PC-9 (cell line): Measurements from ENCODE around the gene PHLDA2. TPM values are rescaled to one million over a fixed set of nuclear protein-coding genes. Genes with fewer than 3 reads are reported as not detected.

Experiments used
- BruUV-seq: library from RNA; stranded (reverse); fragments of 400-500 nt; replicated peaks from 2 replicates; lab custom pipeline; 2021; lab: Mats Ljungman, UMichigan
- CTCF ChIA-PET: fragments of 300-600 bp; sonication (Branson Sonifier 250); formaldehyde crosslinking; loops from one replicate; lab custom pipeline; 2022; ENCODE audit warnings: antibody characterized with exemption; lab: Charles Lee
- POLR2A ChIA-PET: fragments of 300-600 bp; sonication (Branson Sonifier 250); formaldehyde crosslinking; loops from one replicate; lab custom pipeline; 2022; ENCODE audit warnings: antibody characterized with exemption; ENCODE audit not compliant: unreplicated experiment; lab: Charles Lee
- DNase-seq, 2 experiments: peaks; one replicate each; pipeline versions ENCODE4 v3.0.0 to v3.0.0-alpha.2; 2015 to 2022; ENCODE audit warnings: mixed read lengths in 1 of 2
- H2AFZ ChIP-seq: fragments of 200-600 bp; sonication (generic); 2 replicates; pipeline ENCODE4 v1.8.1; 2017; ENCODE audit warnings: antibody characterized with exemption
- H3F3A ChIP-seq: fragments of 200-600 bp; sonication (generic); 2 replicates; pipeline ENCODE4 v1.8.1; 2017; ENCODE audit warnings: antibody characterized with exemption, mild to moderate bottlenecking, low read depth; ENCODE audit not compliant: insufficient read depth
- H3K27ac ChIP-seq: fragments of 200-600 bp; sonication (generic); 2 replicates; pipeline ENCODE4 v1.6.1; 2016; ENCODE audit warnings: mixed run types
- H3K27me3 ChIP-seq: fragments of 200-600 bp; sonication (generic); 2 replicates; pipeline ENCODE4 v1.6.1; 2016; ENCODE audit warnings: low read depth, mixed run types; ENCODE audit not compliant: insufficient read depth
- H3K36me3 ChIP-seq: fragments of 200-600 bp; sonication (generic); 2 replicates; pipeline ENCODE4 v1.6.1; 2016; ENCODE audit warnings: low read depth, mixed run types
- H3K4me1 ChIP-seq: fragments of 200-600 bp; sonication (generic); replicated peaks from 2 replicates; pipeline ENCODE4 v1.6.1; 2016; ENCODE audit warnings: mixed run types; ENCODE audit not compliant: insufficient read depth
- H3K4me2 ChIP-seq: fragments of 200-600 bp; sonication (generic); 2 replicates; pipeline ENCODE4 v1.6.1; 2017; ENCODE audit warnings: mixed run types
- H3K4me3 ChIP-seq: fragments of 200-600 bp; sonication (generic); 2 replicates; pipeline ENCODE4 v1.6.1; 2016; ENCODE audit warnings: mixed run types
- H3K79me2 ChIP-seq: fragments of 200-600 bp; sonication (generic); 2 replicates; pipeline ENCODE4 v1.6.1; 2017; ENCODE audit warnings: low read depth, mixed run types
- H3K9me2 ChIP-seq: fragments of 200-600 bp; sonication (generic); 2 replicates; pipeline ENCODE4 v1.8.1; 2017; ENCODE audit warnings: mild to moderate bottlenecking; ENCODE audit not compliant: insufficient read depth
- H3K9me3 ChIP-seq: fragments of 200-600 bp; sonication (generic); 2 replicates; pipeline ENCODE4 v1.8.1; 2016; ENCODE audit warnings: low read depth; ENCODE audit not compliant: insufficient read depth
- H4K20me1 ChIP-seq: fragments of 200-600 bp; sonication (generic); 2 replicates; pipeline ENCODE4 v1.8.1; 2017; ENCODE audit not compliant: insufficient read depth
- EZH2 ChIP-seq: fragments of 200-600 bp; sonication (generic); IDR thresholded peaks from 2 replicates; pipeline ENCODE4 v1.8.0; 2017; ENCODE audit warnings: antibody characterized with exemption, low read depth
- intact Hi-C: fragments of 100-400 bp; cut with micrococcal nuclease; formaldehyde crosslinking; loops from one replicate; pipeline ENCODE4 v1.10.0; 2022; ENCODE audit not compliant: unreplicated experiment
- total RNA-seq: library from RNA; stranded (reverse); gene quantifications from 2 replicates; pipeline ENCODE4 v1.2.3, GENCODE V29; 2021
- TF ChIP-seq, protein P1 (sequence below): fragments of 200-600 bp; sonication (generic); conservative IDR thresholded peaks from 2 replicates; pipeline ENCODE4 v1.6.1; 2017; ENCODE audit warnings: mixed run types, antibody characterized with exemption, mild to moderate bottlenecking, moderate library complexity

PHLDA2 gene
- total RNA-seq, 1 experiment from 2014 or later, result 14.1 TPM

DNA sequence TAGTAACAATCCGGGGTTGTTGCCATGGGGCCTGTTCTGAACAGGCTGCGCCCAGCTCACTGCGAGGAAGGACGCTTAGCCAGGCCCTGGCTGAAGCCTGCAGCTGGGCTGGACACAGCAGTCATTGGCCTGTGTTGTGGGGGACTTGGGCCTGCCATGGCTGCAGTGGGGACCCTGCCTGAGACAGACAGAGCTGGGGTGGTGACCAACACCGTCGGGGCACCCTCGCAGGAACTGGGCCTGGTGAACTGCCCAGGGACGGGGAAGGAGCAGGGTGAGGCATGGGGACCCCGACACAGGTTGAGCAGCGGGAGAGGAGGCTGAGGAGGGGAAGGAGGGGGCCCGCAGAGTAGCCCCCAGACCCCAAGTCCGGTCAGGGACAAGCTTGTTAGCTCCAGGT, 8.9 kb downstream of the PHLDA2 start:
- intact Hi-C loops, result no loop called here
- Histone ChIP-seq H3K79me2 (no peaks in the 10 kb centered on the region), H3K36me3 (no peaks in the 10 kb centered on the region), H3K27me3 (no peaks in the 10 kb centered on the region), H2AFZ (no peak overlapping the region), H3K4me1 (peaks cover 15% of the 10 kb centered on the region), H3K9me2 (no peaks in the 10 kb centered on the region), H3K4me3 (no peak overlapping the region), H3K4me2 (no peak overlapping the region), H4K20me1 (no peaks in the 10 kb centered on the region), H3K9me3 (no peaks in the 10 kb centered on the region), H3K27ac (no peak overlapping the region), H3F3A (no peaks in the 10 kb centered on the region)
- ChIA-PET POLR2A (no interaction called here), CTCF (no interaction called here)
- TF ChIP-seq, protein P1, sequence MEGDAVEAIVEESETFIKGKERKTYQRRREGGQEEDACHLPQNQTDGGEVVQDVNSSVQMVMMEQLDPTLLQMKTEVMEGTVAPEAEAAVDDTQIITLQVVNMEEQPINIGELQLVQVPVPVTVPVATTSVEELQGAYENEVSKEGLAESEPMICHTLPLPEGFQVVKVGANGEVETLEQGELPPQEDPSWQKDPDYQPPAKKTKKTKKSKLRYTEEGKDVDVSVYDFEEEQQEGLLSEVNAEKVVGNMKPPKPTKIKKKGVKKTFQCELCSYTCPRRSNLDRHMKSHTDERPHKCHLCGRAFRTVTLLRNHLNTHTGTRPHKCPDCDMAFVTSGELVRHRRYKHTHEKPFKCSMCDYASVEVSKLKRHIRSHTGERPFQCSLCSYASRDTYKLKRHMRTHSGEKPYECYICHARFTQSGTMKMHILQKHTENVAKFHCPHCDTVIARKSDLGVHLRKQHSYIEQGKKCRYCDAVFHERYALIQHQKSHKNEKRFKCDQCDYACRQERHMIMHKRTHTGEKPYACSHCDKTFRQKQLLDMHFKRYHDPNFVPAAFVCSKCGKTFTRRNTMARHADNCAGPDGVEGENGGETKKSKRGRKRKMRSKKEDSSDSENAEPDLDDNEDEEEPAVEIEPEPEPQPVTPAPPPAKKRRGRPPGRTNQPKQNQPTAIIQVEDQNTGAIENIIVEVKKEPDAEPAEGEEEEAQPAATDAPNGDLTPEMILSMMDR, result no peak
- TF ChIP-seq EZH2, result no peak
- no peak for DNase-seq
- no TSS peak for BruUV-seq

DNA sequence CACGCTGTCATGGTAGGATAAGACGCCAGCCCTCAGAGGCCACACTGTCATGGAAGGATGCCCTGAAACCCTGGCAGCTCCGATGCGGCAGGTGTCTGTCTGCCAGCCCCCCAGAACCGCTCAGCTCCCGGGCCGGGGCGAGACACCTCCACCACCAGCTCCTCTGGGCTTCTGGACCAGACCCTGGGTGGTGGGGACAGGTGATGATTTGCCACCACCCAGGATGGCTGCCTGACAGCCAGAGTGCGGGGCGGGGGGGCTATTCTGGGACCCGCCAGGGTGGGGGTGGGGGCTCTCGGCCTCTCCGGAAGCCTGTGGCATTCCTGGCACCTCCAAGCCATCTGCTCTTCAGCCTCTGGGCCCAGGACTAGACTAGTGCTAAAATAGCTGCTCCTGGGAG, 9.4 kb downstream of the PHLDA2 start:
- Histone ChIP-seq H3K36me3 (no peaks in the 10 kb centered on the region), H3F3A (no peaks in the 10 kb centered on the region), H4K20me1 (no peaks in the 10 kb centered on the region), H2AFZ (no peak overlapping the region), H3K79me2 (no peaks in the 10 kb centered on the region), H3K4me2 (no peak overlapping the region), H3K27me3 (no peaks in the 10 kb centered on the region), H3K27ac (no peak overlapping the region), H3K9me2 (no peaks in the 10 kb centered on the region), H3K4me3 (no peak overlapping the region), H3K4me1 (peaks cover 12% of the 10 kb centered on the region), H3K9me3 (no peaks in the 10 kb centered on the region)
- BruUV-seq, result no TSS peak
- ChIA-PET CTCF (no interaction called here), POLR2A (no interaction called here)
- intact Hi-C loops, result no loop called here
- DNase-seq, result no peak
- TF ChIP-seq, protein P1, result no peak
- no peak for TF ChIP-seq EZH2

DNA sequence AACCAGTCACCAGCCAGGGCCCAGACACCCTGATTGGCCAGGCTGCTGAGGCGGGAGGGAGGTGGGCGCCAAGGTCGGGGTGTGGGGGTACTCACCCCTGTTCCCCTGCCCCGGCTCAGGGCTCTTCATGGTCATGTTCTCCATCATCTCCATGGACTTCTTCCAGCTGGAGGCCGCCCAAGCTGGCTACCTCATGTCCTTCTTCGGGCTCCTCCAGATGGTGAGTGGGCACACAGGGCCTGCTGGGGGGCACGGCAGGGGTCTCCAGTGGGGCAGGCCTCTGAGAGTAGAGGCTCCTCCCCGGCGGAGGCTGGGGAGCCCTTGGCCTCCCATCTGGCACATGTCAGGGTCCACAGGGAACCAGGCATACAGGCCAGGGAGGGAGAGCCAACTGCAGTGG, 10.0 kb downstream of the PHLDA2 start:
- H3K27me3 ChIP-seq, result no peaks in the 10 kb centered on the region
- no peaks in the 10 kb centered on the region for H3K9me3 ChIP-seq
- no peaks in the 10 kb centered on the region for H3K79me2 ChIP-seq
- CTCF ChIA-PET, result no interaction called here
- no peak overlapping the region for H2AFZ ChIP-seq
- H3K9me2 ChIP-seq, result no peaks in the 10 kb centered on the region
- no peak overlapping the region for H3K4me3 ChIP-seq
- no TSS peak for BruUV-seq
- no peaks in the 10 kb centered on the region for H3F3A ChIP-seq
- no peaks in the 10 kb centered on the region for H3K36me3 ChIP-seq
- H3K27ac ChIP-seq, result no peak overlapping the region
- POLR2A ChIA-PET, result no interaction called here
- no peaks in the 10 kb centered on the region for H4K20me1 ChIP-seq
- no peak for TF ChIP-seq EZH2
- TF ChIP-seq, protein P1, result no peak
- no peak overlapping the region for H3K4me2 ChIP-seq
- DNase-seq, result no peak
- peaks cover 5% of the 10 kb centered on the region for H3K4me1 ChIP-seq
- intact Hi-C loops, result no loop called here
